ENCODE results near the gene CLRN3. TPM values are rescaled to one million over a fixed set of nuclear protein-coding genes. Genes with fewer than 3 reads are reported as not detected.

Gene CLRN3
- total and polyA plus RNA-seq, 4 donors: 0.10 to 0.12 TPM; not detected in 2

- no peaks in the 10 kb centered on the region for H3K27me3 ChIP-seq (ENCODE audit: control insufficient read depth in 3 of 3, insufficient read depth in 3 of 3, low read length in 2 of 3)
- ATAC-seq (ENCODE audit: insufficient read depth, low FRiP score) (no peak), DNase-seq (no peak)
- no peak for TF ChIP-seq CTCF (IDR thresholded peaks at IDR 0.05; ENCODE audit: control extremely low read depth, extremely low read depth)
- peaks cover 0 to 4% (median 0%) of the 10 kb centered on the region in 5 donors for H3K4me1 ChIP-seq (ENCODE audit: control insufficient read depth in 5 of 5, insufficient read depth in 5 of 5, low read length in 5 of 5)
- H3K9ac ChIP-seq (ENCODE audit: insufficient read depth in 1 of 2, low read length in 2 of 2): no peak overlapping the region
- 67 to 77% methylated on average over 5 of the region's 5 CpGs for WGBS, 2 donors
- no peak overlapping the region for H3K4me3 ChIP-seq
- no peaks in the 10 kb centered on the region for H3K9me3 ChIP-seq (ENCODE audit: control insufficient read depth in 4 of 4, insufficient read depth in 3 of 4, low read length in 3 of 4)
- peaks cover 0 to 4% (median 0%) of the 10 kb centered on the region in 4 donors for H3K36me3 ChIP-seq (ENCODE audit: control insufficient read depth in 4 of 4, insufficient read depth in 4 of 4, low read length in 4 of 4)
- H3K27ac ChIP-seq (ENCODE audit: low read depth in 1 of 2, low read length in 1 of 2): no peak overlapping the region
Measured at GRCh38 chr10:127937915-127938463, 45.2 kb upstream of the CLRN3 start.

- ATAC-seq (ENCODE audit: insufficient read depth, low FRiP score): no peak
- DNase-seq: no peak
Measured at GRCh38 chr10:127937069-127937468, 44.3 kb upstream of the CLRN3 start.

GRCh38 chr10:127935071-127935561 is 42.4 kb upstream of the CLRN3 start:
- no peak for ATAC-seq (ENCODE audit: insufficient read depth, low FRiP score)
- H3K27ac ChIP-seq (ENCODE audit: low read depth in 1 of 2, low read length in 1 of 2): no peak overlapping the region
- peaks cover 0 to 6% (median 0%) of the 10 kb centered on the region in 4 donors for H3K9me3 ChIP-seq (ENCODE audit: control insufficient read depth in 4 of 4, insufficient read depth in 3 of 4, low read length in 3 of 4)
- peaks cover 0 to 4% (median 0%) of the 10 kb centered on the region in 4 donors for H3K36me3 ChIP-seq (ENCODE audit: control insufficient read depth in 4 of 4, insufficient read depth in 4 of 4, low read length in 4 of 4)
- H3K4me3 ChIP-seq: no peak overlapping the region
- TF ChIP-seq CTCF (IDR thresholded peaks at IDR 0.05; ENCODE audit: control extremely low read depth, extremely low read depth): no peak
- H3K9ac ChIP-seq (ENCODE audit: insufficient read depth in 1 of 2, low read length in 2 of 2): no peak overlapping the region
- peaks cover 0 to 2% (median 0%) of the 10 kb centered on the region in 5 donors for H3K4me1 ChIP-seq (ENCODE audit: control insufficient read depth in 5 of 5, insufficient read depth in 5 of 5, low read length in 5 of 5)
- 64 to 79% methylated on average over 16 of the region's 16 CpGs for whole genome bisulfite sequencing, 2 donors
- DNase-seq: no peak
- H3K27me3 ChIP-seq (ENCODE audit: control insufficient read depth in 3 of 3, insufficient read depth in 3 of 3, low read length in 2 of 3): no peaks in the 10 kb centered on the region

More at GRCh38 chr10:127937069-127937468, 44.3 kb upstream of the CLRN3 start:
- peaks cover 0 to 4% (median 0%) of the 10 kb centered on the region in 5 donors for H3K4me1 ChIP-seq (ENCODE audit: control insufficient read depth in 5 of 5, insufficient read depth in 5 of 5, low read length in 5 of 5)
- no peak for TF ChIP-seq CTCF (IDR thresholded peaks at IDR 0.05; ENCODE audit: control extremely low read depth, extremely low read depth)
- peaks cover 0 to 4% (median 0%) of the 10 kb centered on the region in 4 donors for H3K36me3 ChIP-seq (ENCODE audit: control insufficient read depth in 4 of 4, insufficient read depth in 4 of 4, low read length in 4 of 4)
- no peaks in the 10 kb centered on the region for H3K27me3 ChIP-seq (ENCODE audit: control insufficient read depth in 3 of 3, insufficient read depth in 3 of 3, low read length in 2 of 3)
- H3K27ac ChIP-seq (ENCODE audit: low read depth in 1 of 2, low read length in 1 of 2): no peak overlapping the region
- H3K9ac ChIP-seq (ENCODE audit: insufficient read depth in 1 of 2, low read length in 2 of 2): no peak overlapping the region
- peaks cover 0 to 6% (median 0%) of the 10 kb centered on the region in 4 donors for H3K9me3 ChIP-seq (ENCODE audit: control insufficient read depth in 4 of 4, insufficient read depth in 3 of 4, low read length in 3 of 4)
- H3K4me3 ChIP-seq: no peak overlapping the region

All from lung (tissue), 12 donors.